CD4-positive, alpha-beta T cell treated with Interleukin-15 for 1 hour (primary cell): ENCODE results near the gene RSAD1.
A peak's percentile ranks its signal among the peaks of the same experiment; 100 is the strongest.

ENCODE experiments used
- DNase-seq: peaks from one replicate; pipeline ENCODE4 v3.0.0-alpha.2; 2020

The RSAD1 gene

DNA sequence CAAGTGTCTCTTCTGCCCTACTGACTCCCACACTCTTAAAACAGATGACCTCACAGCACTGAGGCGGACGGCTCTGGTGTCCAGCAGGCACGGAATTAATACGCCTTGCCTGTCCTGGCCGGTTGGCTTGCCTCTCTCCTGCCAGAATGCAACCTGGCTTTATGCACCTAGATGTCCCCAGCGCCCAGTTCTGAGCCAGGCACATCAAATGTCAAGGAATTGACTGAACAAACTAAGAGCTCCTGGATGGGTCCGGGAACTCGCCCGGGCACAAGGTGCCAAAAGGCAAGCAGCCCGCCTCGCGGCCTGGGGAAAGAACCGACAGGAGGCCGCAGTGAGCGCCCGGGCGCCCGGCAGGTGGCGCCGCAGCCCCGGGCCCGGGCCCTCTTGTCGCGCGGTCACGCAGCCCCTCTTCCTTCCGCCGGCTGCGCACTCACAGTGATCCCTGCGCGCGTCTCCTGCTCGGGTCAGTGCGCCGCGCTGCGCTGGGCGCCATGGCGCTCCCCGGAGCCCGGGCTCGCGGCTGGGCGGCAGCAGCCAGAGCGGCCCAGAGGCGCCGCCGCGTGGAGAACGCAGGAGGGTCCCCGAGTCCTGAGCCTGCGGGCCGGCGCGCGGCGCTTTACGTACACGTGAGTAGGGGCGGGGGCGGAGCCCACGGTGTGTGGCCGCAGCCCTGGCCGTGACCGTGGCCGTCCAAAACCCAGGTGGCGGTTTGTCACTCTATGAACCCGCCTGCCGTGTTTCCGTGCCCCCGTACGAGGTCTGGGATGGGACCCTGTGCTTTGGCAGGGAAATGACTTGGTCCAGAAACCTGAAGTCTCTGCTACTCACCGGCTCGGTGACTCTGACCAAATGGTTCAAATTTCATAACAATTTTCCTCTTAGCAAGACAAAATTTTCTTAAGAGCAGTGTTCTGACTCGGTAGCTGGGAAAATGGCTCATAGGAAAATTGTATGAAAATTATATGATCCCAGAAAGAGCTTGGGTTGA, at the start of gene RSAD1:
Gene RSAD1, plus strand, starts transcription at position 470 of the 991 bp plus-strand sequence. Its CDS starts 25 bp downstream, at position 495.
- peak; percentile 90 for DNase-seq

DNA sequence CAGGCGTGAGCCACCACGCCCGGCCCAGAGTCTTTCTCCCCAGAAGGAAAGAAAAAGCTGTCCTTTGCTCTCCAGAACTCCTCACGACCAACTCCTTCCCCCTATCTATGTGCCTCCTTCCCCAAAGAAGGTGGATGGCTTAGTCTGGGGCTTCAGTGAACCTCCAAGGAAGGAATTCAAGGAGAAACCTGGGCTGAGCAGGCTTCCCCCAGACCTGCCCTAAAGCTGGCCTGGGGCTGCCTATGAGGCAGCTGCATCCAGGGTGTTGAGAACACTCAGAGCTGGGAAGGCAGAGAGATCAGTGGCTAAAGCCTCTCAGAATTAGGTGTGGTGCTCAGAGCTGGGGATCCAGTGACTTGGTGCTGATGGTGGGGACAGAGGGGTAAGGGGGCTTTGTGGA, 48.9 kb upstream of the RSAD1 start:
- no peak for DNase-seq

DNA sequence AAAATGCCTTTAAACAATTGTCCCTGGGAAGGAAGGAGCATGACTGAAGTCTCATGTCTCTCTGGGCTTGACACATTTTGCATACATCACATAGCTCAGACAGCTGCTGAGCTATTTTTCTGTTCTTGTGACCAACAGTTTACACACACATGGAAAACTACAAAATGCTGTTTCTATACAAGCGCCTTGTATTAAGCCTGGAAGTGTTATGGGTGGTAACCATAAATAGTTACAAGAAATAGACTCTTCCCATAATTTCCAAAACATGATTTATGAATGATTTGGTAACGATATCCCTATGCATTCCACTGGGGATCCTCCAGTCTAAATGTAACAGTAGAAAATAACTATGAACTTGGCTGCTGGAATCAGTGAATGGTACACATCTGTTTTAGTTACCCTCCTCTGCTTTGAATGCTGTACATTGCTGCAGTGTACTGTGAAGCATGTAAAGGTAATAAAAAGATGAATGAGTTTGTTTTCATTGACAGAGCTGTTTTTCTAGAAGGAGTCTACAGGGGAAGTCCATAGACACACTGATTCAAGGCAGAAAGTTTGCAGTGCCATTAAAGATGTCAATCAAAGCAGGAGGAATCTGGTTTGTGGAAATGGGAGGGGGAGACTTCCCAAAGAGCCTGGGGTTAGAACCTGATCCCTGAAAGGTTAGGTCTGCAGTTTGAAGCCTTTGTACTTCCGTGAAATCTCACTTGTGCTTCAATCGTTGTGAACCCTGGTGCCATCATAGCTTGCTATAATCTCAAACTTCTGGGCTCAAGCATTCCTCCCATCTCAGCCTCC, 47.6 kb upstream of the RSAD1 start:
- no peak for DNase-seq

DNA sequence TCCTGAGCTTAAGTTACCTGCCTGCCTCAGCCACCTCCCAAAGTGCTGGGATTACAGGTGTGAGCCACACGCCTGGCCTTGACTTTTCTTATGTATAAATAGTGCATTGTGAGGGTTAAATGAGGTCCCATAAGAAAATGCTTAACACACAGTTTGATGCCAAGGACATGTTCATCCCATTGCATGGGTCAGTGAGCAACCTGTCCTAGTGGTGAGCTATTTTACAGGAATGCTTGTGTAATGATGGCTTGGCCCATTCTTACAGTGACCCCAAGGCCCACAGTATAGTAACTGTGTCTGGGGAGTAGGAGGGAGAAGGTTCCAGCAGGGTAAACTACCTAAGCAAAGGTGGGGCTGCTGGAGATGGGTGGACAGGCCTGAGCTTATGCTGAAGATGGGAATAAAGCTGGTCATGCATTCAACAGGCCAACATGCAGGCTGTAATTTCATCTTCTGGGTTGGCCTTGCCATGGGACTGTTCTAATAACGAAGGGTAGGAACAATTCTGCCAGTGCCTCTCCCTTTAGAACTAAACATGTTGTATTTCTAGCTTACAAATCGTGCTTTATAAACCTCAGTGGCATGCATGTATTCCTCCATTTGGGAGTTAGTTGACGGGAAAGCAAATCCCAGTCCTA, 46.4 kb upstream of the RSAD1 start:
- no peak for DNase-seq

DNA sequence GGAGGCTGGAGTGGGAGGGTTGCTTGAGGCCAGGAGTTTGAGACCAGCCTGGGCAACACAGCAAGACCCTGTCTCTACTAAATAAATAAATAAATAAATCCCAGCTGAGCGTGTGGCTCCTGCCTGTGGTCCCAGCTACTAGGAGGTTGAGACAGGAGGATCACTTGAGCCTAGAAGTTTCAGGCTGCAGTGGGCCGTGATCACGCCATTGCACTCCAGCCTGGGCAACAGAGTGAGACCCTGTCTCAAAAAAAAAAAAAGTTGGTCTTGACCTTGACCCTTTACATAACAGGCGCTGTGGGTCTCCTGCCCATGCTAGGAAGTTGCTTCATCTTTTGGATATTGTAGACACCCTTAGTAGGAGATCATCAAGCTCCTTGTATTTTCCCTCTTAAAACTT, 41.3 kb upstream of the RSAD1 start:
- no peak for DNase-seq

DNA sequence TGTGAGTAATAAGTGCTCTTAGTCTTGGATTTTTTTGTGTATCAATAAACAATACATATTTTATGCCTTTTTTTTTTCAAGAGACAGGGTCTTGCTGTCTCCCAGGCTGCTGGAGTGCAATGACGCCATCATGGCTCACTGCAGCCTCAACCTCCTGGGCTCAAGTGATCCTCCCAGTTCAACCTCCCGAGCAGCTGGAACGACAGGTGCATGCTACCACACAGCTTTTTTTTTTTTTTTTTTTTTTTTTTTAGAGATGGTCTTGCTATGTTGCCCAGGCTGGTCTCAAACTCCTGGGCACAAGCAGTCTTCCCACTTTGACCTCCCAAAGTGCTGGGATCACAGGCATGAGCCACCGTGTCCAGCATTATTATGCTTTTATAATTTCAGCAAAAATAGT, 39.7 kb upstream of the RSAD1 start:
- no peak for DNase-seq

DNA sequence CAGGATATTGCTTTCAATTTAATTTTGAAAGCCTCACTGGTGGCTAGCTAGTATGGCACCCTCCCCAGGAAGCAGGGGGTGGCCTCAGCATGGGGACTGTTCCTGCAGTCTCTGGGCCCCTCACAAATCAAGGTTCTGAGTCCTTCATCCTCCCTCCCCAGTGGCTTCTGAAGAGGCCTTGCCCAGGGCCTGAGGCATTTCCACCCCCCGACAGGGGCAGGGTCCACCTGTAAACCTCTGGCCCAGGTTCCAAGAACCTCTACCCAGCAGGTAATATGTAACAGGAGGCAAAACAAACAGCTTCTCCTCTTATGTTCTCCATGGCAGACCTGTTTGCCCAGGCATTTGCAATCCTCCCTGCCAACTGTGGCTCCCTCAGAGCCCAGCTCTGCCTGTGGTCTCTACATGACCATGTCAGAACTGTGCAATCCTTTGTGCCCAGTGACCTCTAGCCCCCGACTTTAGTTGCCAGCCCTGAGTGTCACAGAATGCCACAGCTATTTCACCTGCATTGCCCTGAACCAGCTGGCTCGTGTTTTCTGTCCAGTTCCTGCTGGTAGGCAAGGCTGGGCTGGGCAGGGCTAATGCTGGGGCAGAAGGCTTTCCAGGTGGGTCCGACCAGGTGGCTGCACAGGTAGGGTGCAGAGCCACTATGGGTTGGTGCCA, 38.4 kb upstream of the RSAD1 start:
- no peak for DNase-seq

DNA sequence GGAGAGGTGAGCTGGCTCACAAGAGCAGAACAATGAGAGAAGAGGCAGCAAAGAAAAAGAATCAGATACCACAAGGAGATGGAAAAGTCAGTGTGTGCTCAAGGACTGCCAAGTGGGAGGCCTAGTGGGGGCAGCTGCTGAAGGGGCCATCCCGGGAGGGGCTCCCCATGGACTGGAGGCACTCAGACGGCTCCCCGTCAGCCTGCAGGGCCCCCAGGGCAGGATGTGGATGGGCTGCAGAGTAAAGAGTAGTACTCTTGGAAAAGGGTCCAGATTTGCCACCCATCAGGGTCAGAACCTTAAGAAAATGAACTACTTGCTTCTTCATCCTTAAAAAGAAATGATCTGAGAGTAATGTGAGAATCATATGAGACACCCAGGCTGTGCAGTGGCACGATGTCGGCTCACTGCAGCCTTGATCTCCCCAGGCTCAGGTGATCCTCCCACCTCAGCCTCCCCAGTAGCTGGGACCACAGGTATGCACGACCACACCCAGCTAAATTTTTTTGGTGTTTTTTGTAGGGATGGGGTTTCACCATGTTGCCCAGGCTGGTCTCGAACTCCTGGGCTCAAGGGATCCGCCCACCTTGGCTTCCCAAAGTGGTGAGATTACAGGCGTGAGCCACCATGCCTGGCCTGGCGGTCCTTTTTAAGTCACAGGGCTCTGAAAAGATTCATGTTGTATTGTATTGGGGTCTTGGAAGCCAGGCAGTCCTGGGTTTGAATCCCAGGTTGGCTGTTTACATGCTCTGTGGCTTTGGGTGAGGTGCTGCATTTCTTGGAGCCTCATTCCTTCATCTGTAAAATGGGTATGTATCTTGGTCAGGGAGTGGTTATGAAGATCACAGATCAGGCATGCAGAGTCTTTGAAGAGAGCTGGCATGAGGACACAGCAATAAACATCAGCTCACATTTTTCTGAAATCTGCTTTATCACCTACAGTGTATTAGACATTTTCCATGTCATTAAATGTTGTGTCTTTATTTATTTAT, 37.5 kb upstream of the RSAD1 start:
- DNase-seq = no peak

DNA sequence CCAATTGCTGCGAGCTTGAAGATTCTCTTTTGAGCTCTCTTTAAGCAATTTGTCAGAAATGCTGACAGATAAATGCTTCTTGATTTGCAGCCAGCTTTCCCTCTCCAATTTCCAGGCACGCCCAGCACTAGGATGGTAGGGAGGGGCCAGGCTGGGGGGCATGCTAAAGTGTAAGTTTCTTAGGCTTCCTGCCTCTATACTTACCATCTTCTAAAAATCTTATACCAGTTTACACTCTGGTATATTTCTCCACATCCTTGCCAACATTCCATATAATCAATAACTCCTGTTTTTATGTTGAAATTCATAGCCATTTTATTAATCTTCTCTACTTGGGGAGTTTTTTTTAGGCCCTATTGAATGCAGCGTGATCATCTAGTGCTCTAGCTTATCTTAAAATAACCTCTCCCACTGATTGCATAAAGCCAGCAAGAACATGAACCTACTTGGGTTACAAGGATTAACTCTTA, 35.1 kb upstream of the RSAD1 start:
- DNase-seq = no peak

DNA sequence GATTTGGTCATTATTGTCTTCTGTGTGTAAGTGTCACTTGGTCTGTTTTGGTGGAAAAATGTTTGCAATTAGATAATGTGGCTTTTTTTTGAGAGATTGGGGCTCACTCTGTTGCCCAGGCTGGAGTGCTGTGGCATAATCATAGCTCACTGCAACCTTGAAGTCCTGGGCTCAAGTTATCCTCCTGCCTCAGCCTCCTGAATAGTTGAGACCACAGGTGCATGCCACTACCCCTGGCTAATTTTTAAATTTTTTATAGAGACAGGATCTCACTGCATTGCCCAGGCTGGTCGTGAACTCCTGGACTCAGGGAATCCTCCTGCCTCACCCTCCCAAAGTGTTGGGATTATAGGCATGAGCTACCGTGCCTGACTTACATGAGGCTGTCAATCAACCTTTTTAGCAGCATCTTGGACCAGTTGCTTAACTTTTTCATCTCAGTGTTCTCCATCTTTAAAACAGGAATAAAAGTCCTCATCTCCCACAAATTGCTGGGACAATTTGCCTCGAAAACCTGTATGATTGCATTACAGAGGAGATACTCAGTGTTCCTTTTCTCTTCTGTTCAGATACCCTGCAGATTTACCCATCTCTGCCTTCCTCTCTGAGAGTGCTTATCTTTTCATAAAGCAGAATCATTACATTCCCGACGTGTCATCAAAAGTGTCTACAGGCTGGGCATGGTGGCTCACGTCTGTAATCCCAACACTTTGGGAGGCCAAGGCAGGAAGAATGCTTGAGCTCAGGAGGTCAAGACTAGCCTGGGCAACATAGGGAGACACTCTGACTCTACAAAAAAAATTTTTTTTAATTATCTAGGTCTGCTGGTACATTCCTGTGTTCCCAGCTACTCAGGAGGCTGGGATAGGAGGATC, 33.6 kb upstream of the RSAD1 start:
- no peak for DNase-seq

DNA sequence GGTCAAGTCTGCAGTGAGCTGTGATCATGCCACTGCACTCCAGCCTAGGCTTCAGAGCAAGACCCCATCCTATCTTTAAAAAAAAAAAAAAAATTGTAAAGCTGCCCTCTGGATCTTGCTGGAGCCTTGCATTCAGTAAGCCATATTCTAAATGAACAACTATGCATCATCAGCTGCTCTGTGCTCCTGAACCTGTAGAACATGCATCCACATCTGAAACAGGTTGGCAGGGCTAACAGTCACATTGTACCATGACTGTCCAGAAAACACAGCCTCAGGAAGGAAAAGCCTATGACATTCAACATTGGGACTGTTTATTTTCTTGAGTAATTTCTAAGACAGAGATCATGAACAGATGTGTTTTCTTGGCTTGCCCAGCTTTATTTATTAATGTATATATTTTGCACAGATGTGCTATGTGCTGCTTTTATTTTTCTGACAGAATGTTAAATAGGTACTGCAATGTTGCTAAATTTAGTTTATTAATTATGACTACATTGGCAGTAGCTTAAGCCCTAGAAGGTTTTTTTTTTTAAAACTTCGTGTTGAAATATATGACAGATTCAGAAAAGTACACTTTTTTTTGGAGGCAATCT, 32.8 kb upstream of the RSAD1 start:
- no peak for DNase-seq

GRCh38 chr17:50447870-50448595, 30.6 kb upstream of the RSAD1 start:
- DNase-seq = no peak

DNA sequence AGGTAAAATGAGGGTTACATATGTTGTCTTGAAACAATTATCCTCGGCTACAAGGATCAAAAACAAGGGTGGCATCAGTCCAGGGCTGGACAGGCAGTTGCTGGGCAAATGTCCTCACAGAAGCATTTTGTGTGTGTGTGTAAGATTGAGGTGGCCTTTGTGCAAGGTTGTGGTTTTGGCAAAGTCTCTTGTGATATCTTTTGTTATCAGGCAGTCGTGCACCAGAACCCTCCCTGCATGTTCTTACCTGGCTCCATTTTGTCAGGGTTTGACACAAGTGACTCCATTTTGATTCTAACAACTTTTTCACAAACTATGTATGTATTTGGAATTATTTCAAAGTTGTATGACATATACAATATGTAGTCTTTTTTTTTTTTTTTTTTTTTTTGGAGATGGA, 30.0 kb upstream of the RSAD1 start:
- no peak for DNase-seq

GRCh38 chr17:50451943-50452629, 26.6 kb upstream of the RSAD1 start:
- no peak for DNase-seq

DNA sequence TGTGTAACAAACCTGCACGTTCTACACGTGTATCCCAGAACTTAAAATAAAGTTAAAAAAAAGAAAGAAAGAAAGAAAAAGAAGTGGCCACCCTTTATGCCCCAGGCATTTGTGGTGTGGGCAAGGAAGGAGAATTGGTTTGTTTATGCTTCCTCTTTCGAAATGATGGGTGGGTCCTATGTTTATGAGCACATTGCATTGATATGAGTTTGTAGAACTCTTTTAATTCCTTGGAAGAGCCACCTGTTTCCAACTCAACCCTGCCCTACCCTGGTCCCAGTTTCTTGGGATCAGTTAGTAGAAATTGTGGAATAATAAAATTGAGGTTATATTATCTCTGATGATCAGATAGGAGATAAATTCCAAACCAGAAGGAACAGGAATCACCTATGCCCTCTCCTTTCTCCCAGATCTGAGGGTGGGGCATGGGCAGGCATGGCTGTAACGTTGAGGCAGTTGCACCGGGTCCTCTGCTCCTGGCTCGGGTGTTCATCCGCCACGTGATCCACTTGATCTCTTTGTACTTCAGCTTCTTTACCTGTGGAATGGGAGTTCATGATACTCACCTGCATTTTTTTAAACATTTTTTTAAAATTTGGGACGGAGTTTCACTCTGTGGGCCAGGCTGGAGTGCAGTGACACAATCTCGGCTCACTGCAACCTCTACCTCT, 25.9 kb upstream of the RSAD1 start:
- DNase-seq = no peak

DNA sequence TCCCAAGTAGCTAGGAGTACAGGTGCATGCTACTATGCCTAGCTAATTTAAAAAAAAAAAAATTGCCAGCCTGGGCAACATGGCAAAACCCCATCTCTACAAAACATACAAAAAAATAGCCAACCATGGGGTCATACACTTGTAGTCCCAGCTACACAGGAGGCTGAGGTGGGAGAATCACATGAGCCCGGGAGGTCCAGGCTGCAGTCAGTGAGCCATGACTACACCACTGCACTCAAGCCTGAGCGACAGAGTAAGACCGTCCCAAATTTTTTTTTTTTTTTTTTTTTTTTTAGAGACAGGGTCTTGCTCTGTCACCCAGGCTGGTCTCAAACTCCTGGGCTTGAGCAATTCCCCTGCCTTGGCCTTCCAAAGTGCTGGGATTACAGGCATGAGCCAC, 24.8 kb upstream of the RSAD1 start:
- DNase-seq = no peak

GRCh38 chr17:50457621-50458020, 21.0 kb upstream of the RSAD1 start:
- no peak for DNase-seq

- DNase-seq = no peak
Observed at GRCh38 chr17:50458270-50458669, 20.4 kb upstream of the RSAD1 start.
